Uterus (tissue), 2 donors: Measurements from ENCODE around the gene BICRAL.

Source experiments
- CTCF ChIP-seq, 4 experiments: fragments of 200-600 bp in 2 of 4; fragments of 450-650 bp in 2 of 4; sonication (generic) in 2 of 4; IDR thresholded peaks; one replicate each; pipeline ENCODE4 v1.5.1; 2016 to 2019; ENCODE audit warnings: antibody characterized with exemption in 4 of 4, mild to moderate bottlenecking in 2 of 4, moderate library complexity in 1 of 4
- POLR2A ChIP-seq, 2 donors: fragments of 450-650 bp; IDR thresholded peaks; one replicate each; pipeline ENCODE4 v1.6.1; 2016; ENCODE audit warnings: antibody characterized with exemption in 2 of 2, mild to moderate bottlenecking in 1 of 2, moderate library complexity in 1 of 2

DNA sequence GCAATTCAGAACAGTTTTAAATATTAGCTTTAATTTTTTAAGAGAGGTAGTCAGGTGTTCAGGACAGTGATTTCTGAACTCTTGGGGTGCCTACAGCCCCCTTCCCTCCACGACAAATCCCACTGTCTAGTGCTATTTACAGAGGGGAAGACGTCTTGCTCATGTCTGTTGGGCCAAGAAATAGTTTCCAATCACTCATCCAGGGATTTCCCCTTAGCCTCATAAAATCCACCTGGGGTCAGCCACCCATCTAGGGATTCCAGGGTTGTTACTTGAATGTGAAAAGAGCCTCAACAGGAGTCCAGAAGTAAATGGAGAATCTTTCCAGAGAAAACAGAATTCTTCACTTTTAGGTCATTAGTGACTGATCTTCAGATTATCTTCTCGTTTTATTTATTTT lies 37.0 kb downstream of the BICRAL start:
- TF ChIP-seq CTCF (IDR thresholded peaks at IDR 0.05) (no peak), POLR2A (IDR thresholded peaks at IDR 0.05) (no peak)
